CD4-positive, alpha-beta T cell treated with Interleukin-21 for 1 hour (primary cell): ENCODE results near the gene HOXC13.

Experiments
- DNase-seq: peaks from one replicate; pipeline ENCODE4 v3.0.0-alpha.2; 2020

HOXC13 gene

GRCh38 chr12:53939141-53940108 lies 794 bp downstream of the HOXC13 start:
- no peak for DNase-seq

- no peak for DNase-seq
These were observed 1.9 kb downstream of the HOXC13 start for GRCh38 chr12:53940443-53941014.

GRCh38 chr12:53941187-53941586 lies 2.6 kb downstream of the HOXC13 start:
- no peak for DNase-seq

GRCh38 chr12:53941750-53942149 lies 3.1 kb downstream of the HOXC13 start:
- no peak for DNase-seq

GRCh38 chr12:53942467-53942997 lies 3.9 kb downstream of the HOXC13 start:
- DNase-seq: no peak

GRCh38 chr12:53944209-53944608 lies 5.6 kb downstream of the HOXC13 start:
- no peak for DNase-seq

GRCh38 chr12:53944907-53945847 lies 6.5 kb downstream of the HOXC13 start:
- no peak for DNase-seq

- DNase-seq: no peak
These were observed 9.1 kb downstream of the HOXC13 start for GRCh38 chr12:53947743-53948142.

- no peak for DNase-seq
These were observed 10.3 kb downstream of the HOXC13 start for GRCh38 chr12:53948650-53949593.

- no peak for DNase-seq
These were observed 11.2 kb downstream of the HOXC13 start for GRCh38 chr12:53949631-53950436.

- no peak for DNase-seq
These were observed 11.8 kb downstream of the HOXC13 start for GRCh38 chr12:53950437-53950773.

- DNase-seq: no peak
These were observed 12.4 kb downstream of the HOXC13 start for GRCh38 chr12:53950789-53951576.

GRCh38 chr12:53951577-53952334 lies 13.1 kb downstream of the HOXC13 start:
- DNase-seq: no peak

GRCh38 chr12:53952335-53952694 lies 13.7 kb downstream of the HOXC13 start:
- no peak for DNase-seq

GRCh38 chr12:53952871-53953734 lies 14.5 kb downstream of the HOXC13 start:
- DNase-seq: no peak

GRCh38 chr12:53953831-53954693 lies 15.4 kb downstream of the HOXC13 start:
- no peak for DNase-seq

- DNase-seq: no peak
These were observed 16.0 kb downstream of the HOXC13 start, which contains the start of gene HOXC12 for GRCh38 chr12:53954694-53955035. HOXC12 (plus strand) TSS chr12:53954903; CDS start chr12:53954930, 27 bp downstream.
